ENCODE data around the gene FAM47C. TPM values are rescaled to one million over a fixed set of nuclear protein-coding genes. Genes with fewer than 3 reads are reported as not detected.
"Not testable (repeated sequence)": the region's sequence is repeated elsewhere in the genome, so short reads cannot be mapped to it uniquely, and the experiment has no call there.

FAM47C gene
- total and polyA plus RNA-seq, 2 of the 4 experiments (the other 2 are of a cell fraction), result not detected

- dilution Hi-C loops (cut with HindIII; ENCODE audit: low sequenced_read_pairs, unreplicated experiment) (no loop called here), intact Hi-C loops (cut with micrococcal nuclease) (no loop called here), in situ Hi-C loops (cut with MboI; ENCODE audit: low sequenced_read_pairs) (no loop called here)
- ChIA-PET CTCF (no interaction called here), POLR2A (ENCODE audit: unreplicated experiment) (no interaction called here)
- H4K20me1 ChIP-seq (ENCODE audit: insufficient read depth, low read length), result no peaks in the 10 kb centered on the region
- H4K8ac ChIP-seq (ENCODE audit: low read depth in 2 of 2, low read length in 2 of 2), result no peak overlapping the region
- H2AFZ ChIP-seq (replicated peaks; ENCODE audit: low read length, poor library complexity), result no peak overlapping the region
- no peak overlapping the region for H3K4me3 ChIP-seq (ENCODE audit: insufficient read depth, low read depth, low read length)
- H3K9ac ChIP-seq (ENCODE audit: low read depth, low read length), result no peak overlapping the region
- no peak overlapping the region for H2AK5ac ChIP-seq (ENCODE audit: low read depth, low read length)
- no TSS peak for BruUV-seq (replicated peaks)
- H3K79me1 ChIP-seq (ENCODE audit: low read depth in 1 of 2, low read length in 2 of 2), result no peaks in the 10 kb centered on the region
- H2BK5ac ChIP-seq (ENCODE audit: low read depth, low read length, poor library complexity, severe bottlenecking), result no peak overlapping the region
- WGBS, 2 experiments (ENCODE audit: extremely low coverage in 2 of 2, insufficient read length in 1 of 2), result no CpG with 5 or more reads among the region's 34 CpGs
- no peaks in the 10 kb centered on the region for H3K4me1 ChIP-seq (ENCODE audit: control insufficient read depth, insufficient read depth, low read length)
- H3K23ac ChIP-seq (ENCODE audit: low read depth, low read length), result no peak overlapping the region
- H2BK120ac ChIP-seq (ENCODE audit: low read depth, low read length), result no peak overlapping the region
- no peak overlapping the region for H2BK15ac ChIP-seq (ENCODE audit: low read depth, low read length)
- no peaks in the 10 kb centered on the region for H3K27me3 ChIP-seq (ENCODE audit: control insufficient read depth, insufficient read depth, low read length)
- no peak overlapping the region for H3K18ac ChIP-seq (ENCODE audit: low read depth, low read length)
- H3K27ac ChIP-seq (ENCODE audit: insufficient read depth, low read length), result no peak overlapping the region
- no peak overlapping the region for H3K4ac ChIP-seq (ENCODE audit: low read depth, low read length)
- no peak overlapping the region for H3K56ac ChIP-seq (ENCODE audit: extremely low read depth, insufficient read depth, low read length)
- no peak overlapping the region for H2BK20ac ChIP-seq (ENCODE audit: low read depth, low read length)
- no peak overlapping the region for H3K14ac ChIP-seq (replicated peaks; ENCODE audit: low read depth, low read length)
- H3K4me2 ChIP-seq (ENCODE audit: low read depth, low read length), result no peak overlapping the region
- DNase-seq (no peak), ATAC-seq (ENCODE audit: low read depth) (no peak)
- no peaks in the 10 kb centered on the region for H3K9me3 ChIP-seq (ENCODE audit: control insufficient read depth, insufficient read depth, low read length)
- TF ChIP-seq NFE2L2 (IDR thresholded peaks at IDR 0.05; ENCODE audit: low read depth, low read length), result no peak
- TF ChIP-seq CTCF (conservative IDR thresholded peaks at IDR 0.05; ENCODE audit: low read depth, low read length), result no peak
- no peak for TF ChIP-seq MXI1 (IDR thresholded peaks at IDR 0.05; ENCODE audit: borderline replicate concordance, low read depth, low read length)
- H3K9me1 ChIP-seq (ENCODE audit: insufficient read depth, low read length), result no peaks in the 10 kb centered on the region
- H4K5ac ChIP-seq (ENCODE audit: low read depth, low read length), result no peak overlapping the region
- H3K36me3 ChIP-seq (ENCODE audit: control insufficient read depth, insufficient read depth, low read length), result no peaks in the 10 kb centered on the region
- no peak overlapping the region for H4K91ac ChIP-seq (ENCODE audit: insufficient read depth, low read depth, low read length)
- H2AK9ac ChIP-seq (replicated peaks; ENCODE audit: low read depth, low read length, poor library complexity), result no peak overlapping the region
These were observed 21.9 kb upstream of the FAM47C start for GRCh38 chrX:36986231-36986630.

- H3K14ac ChIP-seq (replicated peaks; ENCODE audit: low read depth, low read length); intact Hi-C loops (cut with micrococcal nuclease); H2BK120ac ChIP-seq (ENCODE audit: low read depth, low read length); H2BK5ac ChIP-seq (ENCODE audit: low read depth, low read length, poor library complexity, severe bottlenecking); H4K91ac ChIP-seq (ENCODE audit: insufficient read depth, low read depth, low read length); H3K9me3 ChIP-seq (ENCODE audit: control insufficient read depth, insufficient read depth, low read length); H3K36me3 ChIP-seq (ENCODE audit: control insufficient read depth, insufficient read depth, low read length); H3K9me1 ChIP-seq (ENCODE audit: insufficient read depth, low read length); POLR2A ChIA-PET (ENCODE audit: unreplicated experiment); H3K23ac ChIP-seq (ENCODE audit: low read depth, low read length); H3K4me3 ChIP-seq (ENCODE audit: insufficient read depth, low read depth, low read length); H3K79me1 ChIP-seq (ENCODE audit: low read depth in 1 of 2, low read length in 2 of 2); H3K4ac ChIP-seq (ENCODE audit: low read depth, low read length); H3K18ac ChIP-seq (ENCODE audit: low read depth, low read length); H2AK9ac ChIP-seq (replicated peaks; ENCODE audit: low read depth, low read length, poor library complexity); ATAC-seq (ENCODE audit: low read depth); H4K8ac ChIP-seq (ENCODE audit: low read depth in 2 of 2, low read length in 2 of 2); H3K27ac ChIP-seq (ENCODE audit: insufficient read depth, low read length); in situ Hi-C loops (cut with MboI; ENCODE audit: low sequenced_read_pairs); CTCF ChIA-PET; BruUV-seq (replicated peaks); H3K56ac ChIP-seq (ENCODE audit: extremely low read depth, insufficient read depth, low read length); H4K5ac ChIP-seq (ENCODE audit: low read depth, low read length); H2AK5ac ChIP-seq (ENCODE audit: low read depth, low read length); dilution Hi-C loops (cut with HindIII; ENCODE audit: low sequenced_read_pairs, unreplicated experiment); H3K27me3 ChIP-seq (ENCODE audit: control insufficient read depth, insufficient read depth, low read length); H3K4me1 ChIP-seq (ENCODE audit: control insufficient read depth, insufficient read depth, low read length); H3K4me2 ChIP-seq (ENCODE audit: low read depth, low read length); H2BK15ac ChIP-seq (ENCODE audit: low read depth, low read length); DNase-seq; H2BK20ac ChIP-seq (ENCODE audit: low read depth, low read length); H3K9ac ChIP-seq (ENCODE audit: low read depth, low read length); H2AFZ ChIP-seq (replicated peaks; ENCODE audit: low read length, poor library complexity); H4K20me1 ChIP-seq (ENCODE audit: insufficient read depth, low read length): not testable (repeated sequence)
- no CpG with 5 or more reads among the region's 1 CpG for WGBS, 2 experiments (ENCODE audit: extremely low coverage in 2 of 2, insufficient read length in 1 of 2)
These were observed 21.0 kb upstream of the FAM47C start for GRCh38 chrX:36987212-36987611.

All from IMR-90 (cell line).